ENCODE data around the gene FOXL2NB. TPM values are rescaled to one million over a fixed set of nuclear protein-coding genes. Genes with fewer than 3 reads are reported as not detected.

FOXL2NB gene
- total and polyA plus RNA-seq, 12 donors, result under 0.01 to 9.6 (median 2.2) TPM

- Histone ChIP-seq H3K36me3 (replicated peaks in 1 of 2) (no peaks in the 10 kb centered on the region), H3K27me3 (no peaks in the 10 kb centered on the region), H3K4me3 (no peak overlapping the region), H3K27ac (no peak overlapping the region), H3K4me1 (replicated peaks in 1 of 2) (no peaks in the 10 kb centered on the region), H3K9me3 (replicated peaks in 1 of 3) (no peaks in the 10 kb centered on the region)
- DNase-seq, result no peak
- WGBS, 4 donors, result 45 to 62% (median 58%) methylated on average over 8 of the region's 8 CpGs
- intact Hi-C loops (cut with DNase I), result no loop called here
- TF ChIP-seq POLR2A (IDR thresholded peaks at IDR 0.05), result no peak
These were observed 45.5 kb upstream of the FOXL2NB start for GRCh38 chr3:138901567-138901966.

- 67 to 87% (median 76%) methylated on average over 1 of the region's 1 CpG for WGBS, 4 donors
- no peak for TF ChIP-seq CTCF (IDR thresholded peaks at IDR 0.05)
- DNase-seq, result no peak
- no peaks in the 10 kb centered on the region for H3K27me3 ChIP-seq
- no peak overlapping the region for H3K4me3 ChIP-seq
- H3K36me3 ChIP-seq (replicated peaks in 1 of 2), result no peaks in the 10 kb centered on the region
- no peaks in the 10 kb centered on the region for H3K4me1 ChIP-seq (replicated peaks in 1 of 2)
- intact Hi-C loops (cut with DNase I), result no loop called here
- H3K9me3 ChIP-seq (replicated peaks in 1 of 3), result no peaks in the 10 kb centered on the region
- no peak overlapping the region for H3K27ac ChIP-seq
These were observed 44.8 kb upstream of the FOXL2NB start for GRCh38 chr3:138902171-138902570.

GRCh38 chr3:138907539-138907938, 39.5 kb upstream of the FOXL2NB start:
- Histone ChIP-seq H3K4me3 (no peak overlapping the region), H3K36me3 (replicated peaks in 1 of 2) (no peaks in the 10 kb centered on the region), H3K4me1 (replicated peaks in 1 of 2) (no peaks in the 10 kb centered on the region), H3K27ac (no peak overlapping the region), H3K27me3 (no peaks in the 10 kb centered on the region), H3K9me3 (replicated peaks in 1 of 3) (no peaks in the 10 kb centered on the region)
- WGBS, 4 donors, result 74 to 81% (median 80%) methylated on average over 3 of the region's 3 CpGs
- no peak for DNase-seq
- TF ChIP-seq POLR2A (IDR thresholded peaks at IDR 0.05) (no peak), CTCF (IDR thresholded peaks at IDR 0.05) (no peak)
- intact Hi-C loops (cut with DNase I), result no loop called here

GRCh38 chr3:138908846-138909245, 38.2 kb upstream of the FOXL2NB start:
- no peaks in the 10 kb centered on the region for H3K9me3 ChIP-seq (replicated peaks in 1 of 3)
- DNase-seq, result no peak
- H3K27me3 ChIP-seq, result no peaks in the 10 kb centered on the region
- intact Hi-C loops (cut with DNase I), result no loop called here
- no peak for TF ChIP-seq CTCF (IDR thresholded peaks at IDR 0.05)
- TF ChIP-seq POLR2A (IDR thresholded peaks at IDR 0.05), result no peak
- 85 to 95% (median 89%) methylated on average over 5 of the region's 5 CpGs for WGBS, 4 donors
- no peaks in the 10 kb centered on the region for H3K36me3 ChIP-seq (replicated peaks in 1 of 2)
- no peaks in the 10 kb centered on the region for H3K4me1 ChIP-seq (replicated peaks in 1 of 2)
- H3K4me3 ChIP-seq, result no peak overlapping the region
- no peak overlapping the region for H3K27ac ChIP-seq

GRCh38 chr3:138909904-138910303, 37.1 kb upstream of the FOXL2NB start:
- Histone ChIP-seq H3K4me3 (no peak overlapping the region), H3K36me3 (replicated peaks in 1 of 2) (no peaks in the 10 kb centered on the region), H3K4me1 (replicated peaks in 1 of 2) (peaks cover 0 to 2% of the 10 kb centered on the region in 2 donors), H3K27me3 (no peaks in the 10 kb centered on the region), H3K9me3 (replicated peaks in 1 of 3) (no peaks in the 10 kb centered on the region), H3K27ac (no peak overlapping the region)
- intact Hi-C loops (cut with DNase I), result no loop called here
- no peak for DNase-seq
- no peak for TF ChIP-seq POLR2A (IDR thresholded peaks at IDR 0.05)
- no peak for TF ChIP-seq CTCF (IDR thresholded peaks at IDR 0.05)

Data from adrenal gland (tissue), 12 donors.